Immature natural killer cell (primary cell): Measurements from ENCODE around the gene EQTN. TPM values are rescaled to one million over a fixed set of nuclear protein-coding genes. Genes with fewer than 3 reads are reported as not detected.

Experiments
- DNase-seq, 3 donors: peaks; one replicate each; pipeline ENCODE4 v3.0.0; 2022; ENCODE audit warnings: mixed read lengths in 1 of 3
- H3K27ac Mint-ChIP-seq, 6 donors: one replicate each; pipeline ENCODE4 v1.8.0; 2020; ENCODE audit warnings: mixed read lengths in 6 of 6, mild to moderate bottlenecking in 5 of 6, inconsistent platforms in 4 of 6, moderate library complexity in 3 of 6
- H3K27me3 Mint-ChIP-seq, 3 donors: one replicate each; pipeline ENCODE4 v1.8.0; 2020 to 2021; ENCODE audit warnings: low read depth in 3 of 3, mild to moderate bottlenecking in 3 of 3, mixed read lengths in 3 of 3, moderate library complexity in 3 of 3, inconsistent platforms in 1 of 3
- H3K36me3 Mint-ChIP-seq, 3 donors: one replicate each; pipeline ENCODE4 v1.8.0; 2020; ENCODE audit warnings: mixed read lengths in 3 of 3, inconsistent platforms in 2 of 3, mild to moderate bottlenecking in 2 of 3
- H3K4me1 Mint-ChIP-seq, 2 donors: one replicate each; pipeline ENCODE4 v1.8.0; 2020; ENCODE audit warnings: inconsistent platforms in 2 of 2, mild to moderate bottlenecking in 2 of 2, mixed read lengths in 2 of 2, moderate library complexity in 1 of 2
- H3K4me3 Mint-ChIP-seq, 5 donors: one replicate each; pipeline ENCODE4 v1.8.0; 2020; ENCODE audit warnings: mild to moderate bottlenecking in 5 of 5, mixed read lengths in 5 of 5, inconsistent platforms in 3 of 5, moderate library complexity in 3 of 5
- H3K9me3 Mint-ChIP-seq, 6 donors: one replicate each; pipeline ENCODE4 v1.8.0; 2020; ENCODE audit warnings: mild to moderate bottlenecking in 6 of 6, mixed read lengths in 6 of 6, inconsistent platforms in 4 of 6, moderate library complexity in 3 of 6
- polyA plus RNA-seq, 3 donors: library from polyadenylated mRNA; unstranded; fragments of 300-500 nt; fragmentation: Illumina TruSeq; gene quantifications; one replicate each; pipeline ENCODE4 v1.2.3, GENCODE V29; 2021

The EQTN gene
- polyA plus RNA-seq, 3 donors from 2014 or later, result not detected

DNA sequence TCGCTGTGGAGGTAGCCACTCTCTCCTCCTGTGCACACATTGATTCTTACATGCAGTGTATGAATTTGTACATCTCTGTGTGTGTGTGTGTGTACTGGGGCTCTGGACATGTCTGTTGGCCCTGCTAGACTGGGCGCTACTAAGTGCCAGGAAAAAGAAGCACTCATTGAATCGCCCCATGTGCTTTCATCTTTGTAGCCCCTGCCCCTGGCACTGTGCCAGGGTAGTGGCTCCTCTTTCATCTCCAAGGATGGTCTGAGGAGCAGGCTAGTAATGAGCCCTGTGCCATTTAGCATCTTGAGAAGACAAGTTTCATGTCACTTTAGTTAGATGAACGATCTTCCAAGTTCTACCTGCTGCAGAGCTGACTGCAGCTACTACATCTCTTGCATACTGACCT, 34.4 kb upstream of the EQTN start:
- no peak for DNase-seq
- H3K4me1 Mint-ChIP-seq, result no peaks in the 10 kb centered on the region
- no peak overlapping the region for H3K4me3 Mint-ChIP-seq
- no peaks in the 10 kb centered on the region for H3K9me3 Mint-ChIP-seq
- no peaks in the 10 kb centered on the region for H3K36me3 Mint-ChIP-seq
- H3K27me3 Mint-ChIP-seq, result peaks cover 0 to 2% (median 1%) of the 10 kb centered on the region in 3 donors
- H3K27ac Mint-ChIP-seq, result no peak overlapping the region

DNA sequence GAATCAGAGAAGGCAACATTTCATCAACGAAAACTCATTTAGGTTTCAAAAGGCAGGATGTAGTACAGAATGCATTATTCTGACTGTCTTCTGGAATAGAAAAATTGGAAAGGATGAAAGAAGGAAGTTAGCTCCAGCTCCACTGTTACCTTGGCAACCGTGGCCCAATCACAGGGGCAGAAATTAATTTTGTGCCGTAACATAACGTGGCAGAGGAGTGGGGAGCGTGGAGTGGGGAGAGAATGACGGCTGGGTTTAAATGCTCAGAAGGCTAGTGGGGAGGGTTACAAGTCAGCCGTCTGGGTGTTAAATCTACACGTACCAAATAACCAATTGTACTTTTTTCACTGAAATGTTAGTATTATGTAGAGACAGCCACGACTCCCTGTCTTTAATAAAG, 32.3 kb upstream of the EQTN start:
- Mint-ChIP-seq H3K27ac (no peak overlapping the region), H3K4me3 (no peak overlapping the region), H3K27me3 (peaks cover 1 to 4% (median 2%) of the 10 kb centered on the region in 3 donors), H3K9me3 (no peaks in the 10 kb centered on the region), H3K4me1 (no peaks in the 10 kb centered on the region), H3K36me3 (no peaks in the 10 kb centered on the region)
- no peak for DNase-seq

DNA sequence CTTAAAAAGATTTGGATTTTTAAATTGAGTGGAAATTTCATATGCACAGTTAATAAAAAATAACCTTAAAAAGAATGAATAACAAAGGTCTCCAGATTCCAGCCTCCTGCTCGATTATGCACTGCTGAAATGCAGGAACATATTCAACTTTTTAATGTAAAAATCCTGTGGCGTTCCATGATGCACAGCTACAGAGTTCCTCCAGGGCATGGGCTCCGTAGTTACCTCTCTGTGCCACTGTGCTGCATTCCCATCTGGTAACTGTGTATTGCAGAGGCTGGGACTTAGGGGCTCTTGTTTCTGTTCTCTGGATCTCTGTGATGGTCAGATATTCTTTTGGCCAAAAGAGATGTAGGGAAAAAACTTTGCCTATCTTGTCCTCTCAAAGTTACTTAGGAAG, 31.5 kb upstream of the EQTN start:
- H3K4me3 Mint-ChIP-seq, result no peak overlapping the region
- no peaks in the 10 kb centered on the region for H3K36me3 Mint-ChIP-seq
- H3K4me1 Mint-ChIP-seq, result no peaks in the 10 kb centered on the region
- DNase-seq, result no peak
- H3K9me3 Mint-ChIP-seq, result no peaks in the 10 kb centered on the region
- no peak overlapping the region for H3K27ac Mint-ChIP-seq
- peaks cover 0 to 4% (median 2%) of the 10 kb centered on the region in 3 donors for H3K27me3 Mint-ChIP-seq

DNA sequence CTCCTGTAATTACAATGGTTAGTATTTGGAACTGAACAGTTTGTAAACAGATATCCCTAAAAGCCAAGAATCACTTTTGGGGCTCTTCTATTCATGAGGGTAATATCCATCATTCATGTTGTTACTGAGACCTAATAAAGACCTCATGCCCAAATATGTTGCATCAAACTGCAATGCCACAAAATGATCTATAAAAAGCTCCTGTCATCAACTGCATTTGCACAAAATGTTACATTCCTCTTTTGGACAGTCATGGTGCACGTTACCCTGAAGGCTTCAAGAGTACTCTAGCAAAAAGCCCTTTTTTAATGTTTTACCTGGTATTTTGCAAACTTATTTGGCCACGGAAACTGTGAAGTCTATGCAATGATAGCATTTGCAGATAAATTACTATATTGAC, 14.2 kb upstream of the EQTN start:
- Mint-ChIP-seq H3K9me3 (peaks cover 0 to 2% (median 0%) of the 10 kb centered on the region in 6 donors), H3K4me3 (no peak overlapping the region)

DNA sequence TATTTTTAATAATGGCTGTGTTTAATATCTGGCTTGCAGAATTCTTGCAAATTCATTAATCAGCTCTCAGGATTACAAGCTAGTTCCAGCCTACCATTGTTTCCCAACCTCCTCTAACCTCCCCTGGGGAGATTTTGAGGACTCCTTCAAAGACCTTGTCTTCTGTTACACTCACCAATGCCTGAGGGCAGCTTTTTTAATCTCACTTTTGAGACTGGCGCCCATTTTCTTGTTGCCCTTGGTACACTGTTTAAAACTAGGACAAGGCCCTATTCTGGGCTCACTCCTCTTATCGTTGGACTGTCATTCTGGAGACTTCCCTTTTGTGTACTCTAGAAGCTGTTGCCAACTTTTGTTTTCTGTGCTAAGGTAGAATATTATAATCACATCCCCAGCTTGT, 13.6 kb upstream of the EQTN start:
- Mint-ChIP-seq H3K4me3 (no peak overlapping the region), H3K27me3 (no peaks in the 10 kb centered on the region), H3K4me1 (no peaks in the 10 kb centered on the region), H3K27ac (no peak overlapping the region), H3K9me3 (peaks cover 0 to 2% (median 0%) of the 10 kb centered on the region in 6 donors), H3K36me3 (no peaks in the 10 kb centered on the region)
- DNase-seq, result no peak

More for the DNA sequence above, 14.2 kb upstream of the EQTN start:
- Mint-ChIP-seq H3K27me3 (no peaks in the 10 kb centered on the region), H3K36me3 (no peaks in the 10 kb centered on the region), H3K4me1 (no peaks in the 10 kb centered on the region), H3K27ac (no peak overlapping the region)
- DNase-seq, result no peak

DNA sequence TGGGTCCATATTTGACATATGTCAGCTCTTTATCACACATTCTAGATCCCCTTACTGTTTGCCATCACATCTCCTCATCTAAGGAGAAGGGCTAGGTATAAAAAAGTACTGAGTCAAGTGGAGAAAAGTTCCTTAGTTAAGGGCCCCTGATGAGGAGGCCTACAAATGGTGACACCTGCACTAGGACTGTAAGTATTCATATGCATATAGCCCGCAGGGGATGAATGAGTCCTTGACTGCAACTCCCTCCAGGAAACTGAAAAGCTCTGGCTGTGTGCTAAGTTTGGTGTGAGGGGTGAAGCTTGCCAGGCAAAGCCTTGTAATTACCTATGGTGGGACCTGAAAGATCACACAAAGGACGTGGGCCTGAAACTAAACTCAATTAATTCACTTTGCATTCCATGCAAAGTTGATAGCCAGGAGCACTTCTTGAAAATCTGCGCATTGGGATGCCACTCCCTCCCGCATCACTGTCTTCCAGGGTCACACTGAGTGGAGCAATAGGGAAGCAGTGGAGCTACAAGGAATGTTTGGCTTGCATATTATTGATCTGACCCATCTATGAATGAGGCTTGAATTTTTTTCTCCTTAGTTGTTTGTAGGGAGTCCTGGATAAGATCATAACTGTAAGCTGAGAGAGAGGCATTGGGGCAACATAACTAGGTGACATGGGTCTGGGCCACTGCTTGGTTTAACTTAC, 11.9 kb upstream of the EQTN start:
- no peak for DNase-seq
- peaks cover 0 to 2% (median 0%) of the 10 kb centered on the region in 3 donors for H3K27me3 Mint-ChIP-seq
- H3K9me3 Mint-ChIP-seq, result peaks cover 0 to 2% (median 0%) of the 10 kb centered on the region in 6 donors
- no peak overlapping the region for H3K4me3 Mint-ChIP-seq
- H3K36me3 Mint-ChIP-seq, result no peaks in the 10 kb centered on the region
- H3K27ac Mint-ChIP-seq, result no peak overlapping the region
- no peaks in the 10 kb centered on the region for H3K4me1 Mint-ChIP-seq

DNA sequence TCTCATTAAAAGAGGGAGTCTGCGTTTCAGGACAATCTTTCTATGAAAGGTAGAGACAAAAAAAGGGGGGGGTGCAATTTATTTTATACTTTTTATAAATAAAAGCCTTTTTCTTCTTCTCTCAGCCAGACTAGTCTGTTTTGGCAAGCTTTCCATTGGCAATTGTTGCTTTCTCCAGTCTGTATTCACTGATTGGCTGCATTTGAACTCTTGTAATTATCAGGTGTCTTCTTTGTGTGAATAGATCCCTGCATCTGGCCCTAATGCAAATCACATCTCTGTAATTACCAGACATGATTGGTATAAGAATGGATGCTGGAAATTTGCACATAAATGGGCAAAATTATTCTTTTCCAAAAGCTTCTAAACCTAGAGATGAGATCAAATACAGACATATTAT, 7.6 kb upstream of the EQTN start:
- H3K4me3 Mint-ChIP-seq, result no peak overlapping the region
- H3K27me3 Mint-ChIP-seq, result peaks cover 0 to 2% (median 2%) of the 10 kb centered on the region in 3 donors
- H3K27ac Mint-ChIP-seq, result no peak overlapping the region
- no peaks in the 10 kb centered on the region for H3K4me1 Mint-ChIP-seq
- H3K9me3 Mint-ChIP-seq, result peaks cover 0 to 6% (median 2%) of the 10 kb centered on the region in 6 donors
- no peak for DNase-seq
- H3K36me3 Mint-ChIP-seq, result no peaks in the 10 kb centered on the region

DNA sequence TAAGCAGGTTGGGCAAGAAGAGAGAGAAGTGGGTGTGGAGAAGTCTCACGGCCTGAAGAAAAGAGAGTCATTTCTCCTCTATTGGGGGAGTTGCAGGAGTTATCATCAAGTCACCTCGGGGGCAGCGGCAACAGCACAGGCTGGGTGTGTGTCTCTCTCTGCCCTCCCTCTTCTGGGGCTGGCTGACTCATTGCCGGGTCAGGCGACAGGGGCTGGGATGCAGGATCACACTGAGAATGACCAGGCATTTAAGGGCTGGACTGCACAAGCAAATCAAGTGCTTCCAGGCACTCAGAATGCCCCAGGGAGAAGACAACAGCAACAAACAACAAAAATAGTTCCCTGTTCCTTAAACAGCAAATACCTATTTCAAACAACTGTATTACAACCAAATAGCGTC, 6.3 kb upstream of the EQTN start:
- Mint-ChIP-seq H3K36me3 (no peaks in the 10 kb centered on the region), H3K27ac (no peak overlapping the region), H3K4me3 (no peak overlapping the region), H3K27me3 (peaks cover 0 to 2% (median 2%) of the 10 kb centered on the region in 3 donors), H3K9me3 (peaks cover 0 to 6% (median 2%) of the 10 kb centered on the region in 6 donors), H3K4me1 (no peaks in the 10 kb centered on the region)
- no peak for DNase-seq

DNA sequence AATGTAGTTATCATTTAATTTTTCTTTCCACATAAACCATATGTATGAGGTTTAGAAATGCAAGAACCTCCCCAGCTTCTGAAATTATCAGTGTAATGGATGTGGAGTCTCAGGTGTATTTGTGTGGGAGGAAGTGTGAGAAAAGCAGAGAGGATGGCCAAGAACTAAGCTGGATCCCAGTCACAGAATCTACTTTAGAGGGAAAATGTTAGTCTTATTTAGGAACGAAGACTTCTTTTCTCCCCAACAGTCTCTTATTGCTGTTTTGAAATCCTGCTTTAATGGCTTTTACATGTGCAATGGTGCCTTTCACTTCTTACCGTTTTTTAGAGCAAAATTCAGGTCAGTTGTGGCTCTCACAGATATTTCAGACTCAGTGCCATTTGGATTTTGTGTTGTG, 3.0 kb downstream of the EQTN start:
- H3K4me3 Mint-ChIP-seq, result no peak overlapping the region
- no peaks in the 10 kb centered on the region for H3K36me3 Mint-ChIP-seq
- no peak overlapping the region for H3K27ac Mint-ChIP-seq
- H3K9me3 Mint-ChIP-seq, result peaks cover 0 to 6% (median 0%) of the 10 kb centered on the region in 6 donors
- H3K4me1 Mint-ChIP-seq, result no peaks in the 10 kb centered on the region
- no peak for DNase-seq
- peaks cover 0 to 5% (median 2%) of the 10 kb centered on the region in 3 donors for H3K27me3 Mint-ChIP-seq

DNA sequence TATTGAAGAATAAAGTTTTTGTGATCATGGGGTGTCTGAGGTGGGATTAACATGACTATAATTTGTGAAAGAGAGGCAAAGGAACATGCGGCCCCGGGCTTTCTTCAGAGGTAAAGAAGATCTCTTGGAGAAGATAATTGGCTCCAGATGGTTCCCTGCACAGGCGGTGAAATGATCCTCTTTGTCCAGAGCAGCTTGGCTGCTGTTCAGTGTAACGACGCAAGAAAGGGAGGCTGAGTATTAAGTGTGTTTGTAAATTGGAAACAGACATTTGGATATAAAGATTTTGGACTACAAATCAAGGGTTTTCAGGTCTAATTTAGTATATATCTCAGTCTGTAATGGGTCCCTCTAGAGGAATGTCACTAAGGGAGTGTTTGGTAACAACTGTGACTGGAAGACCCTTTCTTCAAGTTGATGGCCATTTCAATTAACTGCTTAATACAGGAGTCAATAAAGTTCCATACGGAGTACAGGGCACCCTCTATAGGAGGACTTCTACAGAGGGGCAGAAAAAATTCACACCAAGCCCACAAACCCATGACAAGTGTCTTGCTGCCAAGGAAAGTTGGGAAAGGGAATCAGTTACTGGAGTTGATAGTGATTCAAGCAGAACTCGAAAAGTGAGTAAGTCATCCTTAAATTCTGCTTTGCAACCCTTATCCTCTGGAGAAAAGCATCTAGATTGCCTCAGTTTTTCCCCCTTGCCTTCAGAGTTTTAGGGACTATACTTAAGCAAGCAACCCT, 4.1 kb downstream of the EQTN start:
- no peak overlapping the region for H3K4me3 Mint-ChIP-seq
- no peaks in the 10 kb centered on the region for H3K4me1 Mint-ChIP-seq
- H3K36me3 Mint-ChIP-seq, result no peaks in the 10 kb centered on the region
- no peak overlapping the region for H3K27ac Mint-ChIP-seq
- peaks cover 0 to 5% (median 2%) of the 10 kb centered on the region in 3 donors for H3K27me3 Mint-ChIP-seq
- DNase-seq, result no peak
- peaks cover 0 to 6% (median 0%) of the 10 kb centered on the region in 6 donors for H3K9me3 Mint-ChIP-seq

DNA sequence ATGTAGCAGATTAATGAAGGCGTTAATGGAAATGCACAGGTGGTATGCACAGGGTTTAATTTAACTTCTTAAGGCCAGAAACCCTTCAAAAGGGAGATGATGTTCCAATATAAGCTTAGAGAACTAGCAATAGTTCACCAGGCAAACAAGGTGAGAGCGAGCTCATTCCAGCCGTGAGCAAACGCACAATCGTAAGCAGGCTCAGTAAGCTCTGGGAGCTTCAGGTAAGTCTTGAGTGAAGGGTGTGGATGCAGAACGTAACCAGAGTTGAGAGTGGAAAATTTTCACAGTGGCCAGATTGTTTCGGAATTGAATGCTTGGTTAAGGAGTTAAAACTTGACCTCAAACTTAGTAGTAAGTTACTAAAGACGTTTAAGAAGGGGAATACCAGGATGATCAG, 5.7 kb downstream of the EQTN start:
- no peak overlapping the region for H3K4me3 Mint-ChIP-seq
- H3K27ac Mint-ChIP-seq, result no peak overlapping the region
- H3K27me3 Mint-ChIP-seq, result peaks cover 0 to 5% (median 2%) of the 10 kb centered on the region in 3 donors
- peaks cover 0 to 6% (median 0%) of the 10 kb centered on the region in 6 donors for H3K9me3 Mint-ChIP-seq
- no peak for DNase-seq
- H3K4me1 Mint-ChIP-seq, result no peaks in the 10 kb centered on the region
- no peaks in the 10 kb centered on the region for H3K36me3 Mint-ChIP-seq

DNA sequence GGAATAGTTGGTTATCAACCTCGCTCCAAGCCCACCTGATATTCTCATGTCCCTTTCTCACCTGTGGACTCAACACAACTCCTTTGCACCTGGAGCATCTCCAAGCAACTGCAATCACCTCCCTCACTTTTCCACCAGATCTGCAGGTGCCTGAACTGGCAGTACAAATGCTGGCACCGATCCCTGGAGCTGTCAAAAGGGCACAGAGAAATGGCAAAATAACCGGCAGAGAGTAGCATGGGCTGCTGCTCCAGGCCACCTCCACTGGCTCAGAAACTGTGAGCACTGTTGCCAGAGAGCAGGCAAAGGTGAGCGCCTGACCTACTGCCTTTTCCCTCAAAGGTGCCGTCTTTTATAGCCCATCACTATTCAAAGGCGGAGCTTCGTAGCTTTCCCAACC, 14.7 kb downstream of the EQTN start:
- no peaks in the 10 kb centered on the region for H3K36me3 Mint-ChIP-seq

DNA sequence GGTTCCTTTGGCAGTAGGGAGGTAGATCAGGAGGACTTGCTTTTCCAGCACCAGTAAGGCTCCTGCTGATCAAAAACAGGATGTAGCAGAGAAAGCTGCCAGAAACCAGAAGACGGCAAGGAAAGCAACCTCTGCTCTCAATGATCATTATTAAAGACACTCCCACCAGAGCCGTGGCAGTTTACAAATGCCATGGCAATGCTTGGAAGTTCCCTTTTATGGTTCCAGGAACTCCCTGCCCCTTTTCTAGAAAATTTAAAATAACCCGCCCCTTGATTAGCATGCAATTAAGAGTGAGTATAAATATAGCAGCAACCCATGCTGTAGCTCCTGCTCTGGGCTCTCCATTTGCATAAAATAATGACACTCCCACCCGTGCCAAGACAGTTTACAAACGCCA, 16.1 kb downstream of the EQTN start:
- Mint-ChIP-seq H3K27ac (no peak overlapping the region), H3K4me3 (no peak overlapping the region), H3K36me3 (no peaks in the 10 kb centered on the region), H3K9me3 (peaks cover 0 to 2% (median 0%) of the 10 kb centered on the region in 6 donors), H3K4me1 (no peaks in the 10 kb centered on the region), H3K27me3 (peaks cover 0 to 2% (median 2%) of the 10 kb centered on the region in 3 donors)
- no peak for DNase-seq

More for the DNA sequence above, 14.7 kb downstream of the EQTN start:
- Mint-ChIP-seq H3K27ac (no peak overlapping the region), H3K4me1 (no peaks in the 10 kb centered on the region), H3K4me3 (no peak overlapping the region), H3K9me3 (peaks cover 0 to 4% (median 0%) of the 10 kb centered on the region in 6 donors), H3K27me3 (peaks cover 0 to 2% (median 2%) of the 10 kb centered on the region in 3 donors)
- no peak for DNase-seq

DNA sequence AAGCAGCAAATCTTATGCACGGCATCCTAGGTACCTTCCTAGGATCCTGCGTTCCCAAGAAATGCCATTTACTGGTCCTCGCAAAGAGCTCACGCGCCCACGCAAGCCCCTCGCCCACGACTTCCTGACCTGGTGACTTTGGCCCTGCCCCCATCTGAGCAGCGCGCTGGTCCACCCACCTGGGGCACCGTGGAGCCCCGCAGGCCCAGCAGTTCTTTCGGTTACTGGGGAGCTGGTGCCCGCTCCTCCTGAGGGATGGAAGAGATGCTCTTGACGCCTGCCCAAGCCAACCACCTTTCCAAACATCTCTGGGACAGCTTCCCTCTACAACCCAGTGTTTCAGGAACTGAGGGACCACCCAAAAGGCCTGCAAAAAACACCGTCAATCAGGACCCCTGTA, 16.7 kb downstream of the EQTN start:
- Mint-ChIP-seq H3K27me3 (peaks cover 0 to 2% (median 2%) of the 10 kb centered on the region in 3 donors), H3K36me3 (no peaks in the 10 kb centered on the region), H3K9me3 (peaks cover 0 to 2% (median 0%) of the 10 kb centered on the region in 6 donors), H3K4me3 (no peak overlapping the region), H3K4me1 (no peaks in the 10 kb centered on the region), H3K27ac (no peak overlapping the region)
- no peak for DNase-seq
